OCI-LY3 (cell line): ENCODE measurements around the gene KXD1.
"Not testable (repeated sequence)": the region's sequence is repeated elsewhere in the genome, so short reads cannot be mapped to it uniquely, and the experiment has no call there.

Experiments
- H2AFZ ChIP-seq: fragments of 200-600, 300-600 bp; shearing (Covaris generic); 2 replicates; pipeline ENCODE4 v1.6.0; 2014; ENCODE audit warnings: antibody characterized with exemption, low read depth, low read length
- H3K27ac ChIP-seq: fragments of 200-600, 300-600 bp; sonication (generic); 2 replicates; pipeline ENCODE4 v1.5.1; 2014; ENCODE audit warnings: mild to moderate bottlenecking, low read length, moderate library complexity, mixed read lengths
- H3K27me3 ChIP-seq: fragments of 200-600, 300-600 bp; sonication (generic); 2 replicates; pipeline ENCODE4 v1.6.1; 2014; ENCODE audit warnings: low read depth, low read length, mixed read lengths
- H3K36me3 ChIP-seq: fragments of 200-600, 300-600 bp; sonication (generic); replicated peaks from 2 replicates; pipeline ENCODE3; 2014; ENCODE audit warnings: low read depth, low read length, mixed read lengths
- H3K4me1 ChIP-seq: fragments of 300-600, 200-600 bp; sonication (generic); 2 replicates; pipeline ENCODE4 v1.6.1; 2014; ENCODE audit warnings: low read length, mixed read lengths
- H3K4me2 ChIP-seq: fragments of 200-600, 300-600 bp; sonication (generic); 2 replicates; pipeline ENCODE4 v1.6.1; 2014; ENCODE audit warnings: low read length, mixed read lengths
- H3K4me3 ChIP-seq: fragments of 300-600, 200-600 bp; sonication (generic); 2 replicates; pipeline ENCODE4 v1.5.1; 2014; ENCODE audit warnings: antibody characterized with exemption, mild to moderate bottlenecking, low read length, moderate library complexity
- H3K79me2 ChIP-seq: fragments of 300-600, 200-600 bp; shearing (Covaris generic); 2 replicates; pipeline ENCODE4 v1.6.1; 2014; ENCODE audit warnings: mild to moderate bottlenecking, low read length, mixed read lengths
- H3K9ac ChIP-seq: fragments of 300-600, 200-600 bp; shearing (Covaris generic); 2 replicates; pipeline ENCODE4 v1.6.0; 2014; ENCODE audit warnings: mild to moderate bottlenecking, low read length, moderate library complexity
- H3K9me3 ChIP-seq: fragments of 200-600, 300-600 bp; shearing (Covaris generic); 2 replicates; pipeline ENCODE4 v1.6.1; 2014; ENCODE audit warnings: low read length, mixed read lengths; ENCODE audit not compliant: insufficient read depth
- H4K20me1 ChIP-seq: fragments of 200-600, 300-600 bp; sonication (generic); 2 replicates; pipeline ENCODE4 v1.6.1; 2016; ENCODE audit warnings: low read length, mixed read lengths; ENCODE audit not compliant: insufficient read depth
- EZH2phosphoT487 ChIP-seq: fragments of 200-600 bp; shearing (Covaris generic); IDR thresholded peaks from 2 replicates; pipeline ENCODE4 v1.6.1; 2018; ENCODE audit warnings: antibody characterized with exemption, mixed run types, low read depth
- TF ChIP-seq, protein P1 (sequence below): fragments of 200-600, 300-600 bp; sonication (generic); IDR thresholded peaks from 2 replicates; pipeline ENCODE4 v1.5.1; 2014; ENCODE audit warnings: antibody characterized with exemption, low read length, low read depth

The KXD1 gene

GRCh38 chr19:18597809-18598660 is 40.4 kb downstream of the KXD1 start:
- Histone ChIP-seq H4K20me1 (no peaks in the 10 kb centered on the region), H3K79me2 (no peaks in the 10 kb centered on the region), H3K27ac (no peak overlapping the region), H3K27me3 (no peaks in the 10 kb centered on the region; the same call in 1 of the 2 replicates), H3K9me3 (no peaks in the 10 kb centered on the region), H3K4me1 (peaks cover 9% of the 10 kb centered on the region), H3K4me2 (no peak overlapping the region), H3K4me3 (no peak overlapping the region), H2AFZ (no peak overlapping the region), H3K36me3 (no peaks in the 10 kb centered on the region), H3K9ac (no peak overlapping the region)
- TF ChIP-seq, protein P1, sequence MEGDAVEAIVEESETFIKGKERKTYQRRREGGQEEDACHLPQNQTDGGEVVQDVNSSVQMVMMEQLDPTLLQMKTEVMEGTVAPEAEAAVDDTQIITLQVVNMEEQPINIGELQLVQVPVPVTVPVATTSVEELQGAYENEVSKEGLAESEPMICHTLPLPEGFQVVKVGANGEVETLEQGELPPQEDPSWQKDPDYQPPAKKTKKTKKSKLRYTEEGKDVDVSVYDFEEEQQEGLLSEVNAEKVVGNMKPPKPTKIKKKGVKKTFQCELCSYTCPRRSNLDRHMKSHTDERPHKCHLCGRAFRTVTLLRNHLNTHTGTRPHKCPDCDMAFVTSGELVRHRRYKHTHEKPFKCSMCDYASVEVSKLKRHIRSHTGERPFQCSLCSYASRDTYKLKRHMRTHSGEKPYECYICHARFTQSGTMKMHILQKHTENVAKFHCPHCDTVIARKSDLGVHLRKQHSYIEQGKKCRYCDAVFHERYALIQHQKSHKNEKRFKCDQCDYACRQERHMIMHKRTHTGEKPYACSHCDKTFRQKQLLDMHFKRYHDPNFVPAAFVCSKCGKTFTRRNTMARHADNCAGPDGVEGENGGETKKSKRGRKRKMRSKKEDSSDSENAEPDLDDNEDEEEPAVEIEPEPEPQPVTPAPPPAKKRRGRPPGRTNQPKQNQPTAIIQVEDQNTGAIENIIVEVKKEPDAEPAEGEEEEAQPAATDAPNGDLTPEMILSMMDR, result no peak
- TF ChIP-seq EZH2phosphoT487, result no peak

- Histone ChIP-seq H3K9me3 (no peaks in the 10 kb centered on the region), H3K79me2 (no peaks in the 10 kb centered on the region), H3K27me3 (peaks cover 6% of the 10 kb centered on the region), H3K4me1 (peaks cover 9% of the 10 kb centered on the region), H4K20me1 (no peaks in the 10 kb centered on the region), H3K36me3 (no peaks in the 10 kb centered on the region), H3K9ac (no peak overlapping the region), H3K27ac (no peak overlapping the region), H3K4me3 (no peak overlapping the region), H3K4me2 (no peak overlapping the region), H2AFZ (no peak overlapping the region)
- TF ChIP-seq, protein P1, result no peak
- no peak for TF ChIP-seq EZH2phosphoT487
Observed at GRCh38 chr19:18599485-18599884, 41.8 kb downstream of the KXD1 start.

- not testable (repeated sequence) for H2AFZ ChIP-seq, H3K9ac ChIP-seq, H3K4me3 ChIP-seq, H3K9me3 ChIP-seq, H3K79me2 ChIP-seq, H3K4me1 ChIP-seq, H4K20me1 ChIP-seq, H3K4me2 ChIP-seq, H3K36me3 ChIP-seq, H3K27ac ChIP-seq, H3K27me3 ChIP-seq
Observed at GRCh38 chr19:18600692-18601397, 43.2 kb downstream of the KXD1 start.

DNA sequence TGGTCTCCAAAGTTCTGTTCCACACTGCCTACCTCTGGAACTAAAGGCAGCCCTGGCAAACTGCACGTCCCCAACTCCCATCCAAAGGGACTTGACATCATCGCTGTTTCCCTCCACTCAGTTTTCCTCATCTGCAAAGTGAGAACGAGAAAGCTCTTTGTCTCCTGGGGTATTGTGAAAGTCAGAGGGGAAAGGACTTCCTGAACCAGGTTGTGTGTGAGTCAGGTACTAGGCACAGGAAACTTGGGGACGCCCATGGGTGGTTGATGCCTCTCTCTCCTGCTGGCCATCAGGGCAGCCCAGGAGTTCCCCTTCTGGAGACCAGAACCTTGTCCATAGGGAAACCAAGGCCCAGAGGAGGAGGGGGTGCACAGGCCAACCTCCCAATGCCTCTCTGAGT is 44.2 kb downstream of the KXD1 start:
- Histone ChIP-seq H4K20me1 (no peaks in the 10 kb centered on the region), H2AFZ (no peak overlapping the region), H3K4me3 (no peak overlapping the region), H3K36me3 (no peaks in the 10 kb centered on the region), H3K9me3 (no peaks in the 10 kb centered on the region), H3K79me2 (no peaks in the 10 kb centered on the region), H3K27ac (no peak overlapping the region), H3K27me3 (peaks cover 8% of the 10 kb centered on the region), H3K4me2 (no peak overlapping the region), H3K9ac (no peak overlapping the region), H3K4me1 (no peaks in the 10 kb centered on the region)
- TF ChIP-seq EZH2phosphoT487, result no peak
- TF ChIP-seq, protein P1, result no peak
